Lung (tissue), 12 donors: Measurements from ENCODE around the gene UBE2G2. TPM values are rescaled to one million over a fixed set of nuclear protein-coding genes. Genes with fewer than 3 reads are reported as not detected.

Experiments
- ATAC-seq: fragments of 200-7000 bp; cut with Tn5 transposase; one replicate; pipeline ENCODE4 v1.9.1; 2020; ENCODE audit warnings: moderate number of reproducible peaks; ENCODE audit not compliant: insufficient read depth, low FRiP score
- DNase-seq, 3 donors: peaks; one replicate each; pipeline ENCODE4 v3.0.0-alpha.2; 2013 to 2017
- H3K27ac ChIP-seq, 2 donors: one replicate each; pipeline ENCODE4 v1.5.1; 2013; ENCODE audit warnings: mild to moderate bottlenecking in 2 of 2, moderate library complexity in 2 of 2, control low read depth in 1 of 2, inconsistent platforms in 1 of 2, low read depth in 1 of 2, low read length in 1 of 2
- H3K27me3 ChIP-seq, 3 donors: one replicate each; pipeline ENCODE4 v1.5.1; 2013; ENCODE audit warnings: low read length in 2 of 3; ENCODE audit not compliant: control insufficient read depth in 3 of 3, insufficient read depth in 3 of 3
- H3K36me3 ChIP-seq, 4 donors: one replicate each; pipeline ENCODE4 v1.5.1; 2013; ENCODE audit warnings: low read length in 4 of 4, mild to moderate bottlenecking in 1 of 4, moderate library complexity in 1 of 4; ENCODE audit not compliant: control insufficient read depth in 4 of 4, insufficient read depth in 4 of 4
- H3K4me1 ChIP-seq, 5 donors: one replicate each; pipeline ENCODE4 v1.5.1; 2013; ENCODE audit warnings: low read length in 5 of 5, mild to moderate bottlenecking in 2 of 5, moderate library complexity in 1 of 5; ENCODE audit not compliant: control insufficient read depth in 5 of 5, insufficient read depth in 5 of 5
- H3K4me3 ChIP-seq: one replicate; pipeline ENCODE4 v1.5.1; 2013; ENCODE audit warnings: mild to moderate bottlenecking, control low read depth, moderate library complexity
- H3K9ac ChIP-seq, 2 donors: one replicate each; pipeline ENCODE4 v1.5.1; 2013; ENCODE audit warnings: low read length in 2 of 2, control low read depth in 1 of 2; ENCODE audit not compliant: insufficient read depth in 1 of 2
- H3K9me3 ChIP-seq, 4 donors: one replicate each; pipeline ENCODE4 v1.5.1; 2013; ENCODE audit warnings: low read length in 3 of 4, mild to moderate bottlenecking in 1 of 4, moderate library complexity in 1 of 4; ENCODE audit not compliant: control insufficient read depth in 4 of 4, insufficient read depth in 3 of 4
- CTCF ChIP-seq: IDR thresholded peaks from 2 replicates; pipeline ENCODE4 v1.5.1; 2012; ENCODE audit warnings: mild to moderate bottlenecking; ENCODE audit errors: control extremely low read depth, extremely low read depth
- WGBS, 2 donors: extraction: QIAGEN DNeasy Blood & Tissue Kit; methylation state at CpG; one replicate each; pipeline ENCODE4 v1.1.7; 2013; 5-methylcytosine and 5-hydroxymethylcytosine counted together
- polyA plus RNA-seq, 2 donors: library from polyadenylated mRNA; stranded (reverse); fragments of 200-250 nt; gene quantifications; one replicate each; pipeline ENCODE4 v1.2.1, GENCODE V29; 2013
- total RNA-seq, 2 donors: library from RNA; depleted of rRNA in 1 of 2; stranded (reverse); fragments of >200 nt in 1 of 2; gene quantifications; one replicate each; pipeline ENCODE4 v1.2.1, GENCODE V29; 2014 to 2021
- donor health status: control.
- donor health status: control.
- donor health status: Bipolar disorder and iron deficiency.
- donor health status: healthy.
- donor health status: DM: yes; HTN: yes; CAD: no.

The UBE2G2 gene
- total and polyA plus RNA-seq, 4 donors, result 35.6 to 93.2 (median 67.5) TPM

DNA sequence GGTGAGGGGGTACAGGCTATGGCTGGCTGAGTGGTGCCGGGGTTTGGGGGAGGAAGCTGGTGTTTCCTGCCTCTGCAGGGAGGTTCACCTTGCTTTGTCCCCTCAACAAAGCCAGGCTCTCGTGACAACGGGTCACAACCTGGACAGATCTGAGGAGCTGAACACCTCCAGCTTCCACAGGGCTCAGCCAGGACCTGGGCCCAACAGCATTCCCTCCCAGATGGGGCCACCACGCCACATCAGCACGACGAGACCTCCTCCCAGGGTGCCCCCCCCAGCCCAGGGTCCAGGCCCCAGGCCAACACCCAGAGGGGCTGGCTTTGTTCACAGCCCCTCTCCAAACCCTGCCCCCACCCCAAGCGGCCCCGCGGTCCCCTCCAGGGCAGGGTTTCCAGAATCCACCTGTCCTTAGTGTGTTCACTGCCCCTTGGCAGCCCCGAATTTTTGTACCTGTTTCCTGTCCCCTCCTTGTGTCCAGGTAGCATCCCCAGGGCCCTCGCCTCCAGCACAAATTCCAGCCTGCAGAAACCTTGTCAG lies 34.7 kb downstream of the UBE2G2 start:
- ATAC-seq, result no peak
- DNase-seq, result no peak
- H3K27ac ChIP-seq, result no peak overlapping the region
- H3K36me3 ChIP-seq, result peaks cover 5 to 24% (median 6%) of the 10 kb centered on the region in 4 donors
- no peaks in the 10 kb centered on the region for H3K27me3 ChIP-seq
- no peak overlapping the region for H3K9ac ChIP-seq
- peaks cover 0 to 11% (median 2%) of the 10 kb centered on the region in 5 donors for H3K4me1 ChIP-seq
- 63 to 70% methylated on average over 11 of the region's 11 CpGs for WGBS, 2 donors
- no peak overlapping the region for H3K4me3 ChIP-seq
- H3K9me3 ChIP-seq, result no peaks in the 10 kb centered on the region
- no peak for TF ChIP-seq CTCF

- Histone ChIP-seq H3K36me3 (peaks cover 5 to 17% (median 6%) of the 10 kb centered on the region in 4 donors), H3K4me1 (peaks cover 0 to 18% (median 2%) of the 10 kb centered on the region in 5 donors), H3K4me3 (no peak overlapping the region), H3K27ac (no peak overlapping the region), H3K9ac (no peak overlapping the region), H3K27me3 (no peaks in the 10 kb centered on the region), H3K9me3 (no peaks in the 10 kb centered on the region)
- DNase-seq, result no peak
- TF ChIP-seq CTCF, result no peak
- no peak for ATAC-seq
- WGBS, 2 donors, result 82 to 85% methylated on average over 24 of the region's 24 CpGs
Observed at GRCh38 chr21:44766014-44766817, 35.4 kb downstream of the UBE2G2 start.

- H3K9me3 ChIP-seq, result no peaks in the 10 kb centered on the region
- WGBS, 2 donors, result 37 to 52% methylated on average over 12 of the region's 12 CpGs
- H3K27me3 ChIP-seq, result no peaks in the 10 kb centered on the region
- DNase-seq, result no peak
- H3K27ac ChIP-seq, result no peak overlapping the region
- no peak for TF ChIP-seq CTCF
- no peak overlapping the region for H3K4me3 ChIP-seq
- ATAC-seq, result no peak
- H3K36me3 ChIP-seq, result peaks cover 0 to 12% (median under 1%) of the 10 kb centered on the region in 4 donors
- H3K4me1 ChIP-seq, result peaks cover 0 to 22% (median 2%) of the 10 kb centered on the region in 5 donors
- no peak overlapping the region for H3K9ac ChIP-seq
Observed at GRCh38 chr21:44765231-44766013, 36.2 kb downstream of the UBE2G2 start.
